ENCODE results near the gene NT5E. TPM values are rescaled to one million over a fixed set of nuclear protein-coding genes. Genes with fewer than 3 reads are reported as not detected.

The NT5E gene
- total and polyA plus RNA-seq, 2 experiments from 2014 or later: 0.18 to 1.5 TPM

DNA sequence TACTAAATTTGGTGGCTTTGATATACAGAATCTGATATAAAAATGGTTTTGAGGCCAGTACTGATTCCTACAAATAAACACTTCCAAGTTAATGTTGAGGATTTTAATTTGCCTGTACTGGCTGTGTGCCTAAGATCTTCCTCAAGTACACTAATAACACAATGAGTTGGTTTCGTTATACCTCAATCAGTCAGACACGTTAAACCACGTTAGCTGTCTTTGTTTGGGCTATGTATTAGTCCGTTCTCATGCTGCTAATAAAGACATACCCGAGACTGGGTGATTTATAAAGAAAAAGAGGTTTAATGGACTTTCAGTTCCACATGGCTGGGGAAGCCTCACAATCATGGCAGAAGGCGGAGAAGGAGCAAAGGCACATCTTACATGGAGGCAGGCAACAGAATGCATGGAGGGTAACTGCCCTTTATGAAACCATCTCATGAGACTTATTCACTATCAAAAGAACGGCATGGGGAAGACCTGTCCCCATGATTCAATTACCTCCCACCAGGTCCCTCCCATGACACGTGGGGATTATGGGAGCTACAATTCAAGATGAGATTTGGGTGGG is 46.2 kb downstream of the NT5E start (continued):
- TF ChIP-seq, protein P1, sequence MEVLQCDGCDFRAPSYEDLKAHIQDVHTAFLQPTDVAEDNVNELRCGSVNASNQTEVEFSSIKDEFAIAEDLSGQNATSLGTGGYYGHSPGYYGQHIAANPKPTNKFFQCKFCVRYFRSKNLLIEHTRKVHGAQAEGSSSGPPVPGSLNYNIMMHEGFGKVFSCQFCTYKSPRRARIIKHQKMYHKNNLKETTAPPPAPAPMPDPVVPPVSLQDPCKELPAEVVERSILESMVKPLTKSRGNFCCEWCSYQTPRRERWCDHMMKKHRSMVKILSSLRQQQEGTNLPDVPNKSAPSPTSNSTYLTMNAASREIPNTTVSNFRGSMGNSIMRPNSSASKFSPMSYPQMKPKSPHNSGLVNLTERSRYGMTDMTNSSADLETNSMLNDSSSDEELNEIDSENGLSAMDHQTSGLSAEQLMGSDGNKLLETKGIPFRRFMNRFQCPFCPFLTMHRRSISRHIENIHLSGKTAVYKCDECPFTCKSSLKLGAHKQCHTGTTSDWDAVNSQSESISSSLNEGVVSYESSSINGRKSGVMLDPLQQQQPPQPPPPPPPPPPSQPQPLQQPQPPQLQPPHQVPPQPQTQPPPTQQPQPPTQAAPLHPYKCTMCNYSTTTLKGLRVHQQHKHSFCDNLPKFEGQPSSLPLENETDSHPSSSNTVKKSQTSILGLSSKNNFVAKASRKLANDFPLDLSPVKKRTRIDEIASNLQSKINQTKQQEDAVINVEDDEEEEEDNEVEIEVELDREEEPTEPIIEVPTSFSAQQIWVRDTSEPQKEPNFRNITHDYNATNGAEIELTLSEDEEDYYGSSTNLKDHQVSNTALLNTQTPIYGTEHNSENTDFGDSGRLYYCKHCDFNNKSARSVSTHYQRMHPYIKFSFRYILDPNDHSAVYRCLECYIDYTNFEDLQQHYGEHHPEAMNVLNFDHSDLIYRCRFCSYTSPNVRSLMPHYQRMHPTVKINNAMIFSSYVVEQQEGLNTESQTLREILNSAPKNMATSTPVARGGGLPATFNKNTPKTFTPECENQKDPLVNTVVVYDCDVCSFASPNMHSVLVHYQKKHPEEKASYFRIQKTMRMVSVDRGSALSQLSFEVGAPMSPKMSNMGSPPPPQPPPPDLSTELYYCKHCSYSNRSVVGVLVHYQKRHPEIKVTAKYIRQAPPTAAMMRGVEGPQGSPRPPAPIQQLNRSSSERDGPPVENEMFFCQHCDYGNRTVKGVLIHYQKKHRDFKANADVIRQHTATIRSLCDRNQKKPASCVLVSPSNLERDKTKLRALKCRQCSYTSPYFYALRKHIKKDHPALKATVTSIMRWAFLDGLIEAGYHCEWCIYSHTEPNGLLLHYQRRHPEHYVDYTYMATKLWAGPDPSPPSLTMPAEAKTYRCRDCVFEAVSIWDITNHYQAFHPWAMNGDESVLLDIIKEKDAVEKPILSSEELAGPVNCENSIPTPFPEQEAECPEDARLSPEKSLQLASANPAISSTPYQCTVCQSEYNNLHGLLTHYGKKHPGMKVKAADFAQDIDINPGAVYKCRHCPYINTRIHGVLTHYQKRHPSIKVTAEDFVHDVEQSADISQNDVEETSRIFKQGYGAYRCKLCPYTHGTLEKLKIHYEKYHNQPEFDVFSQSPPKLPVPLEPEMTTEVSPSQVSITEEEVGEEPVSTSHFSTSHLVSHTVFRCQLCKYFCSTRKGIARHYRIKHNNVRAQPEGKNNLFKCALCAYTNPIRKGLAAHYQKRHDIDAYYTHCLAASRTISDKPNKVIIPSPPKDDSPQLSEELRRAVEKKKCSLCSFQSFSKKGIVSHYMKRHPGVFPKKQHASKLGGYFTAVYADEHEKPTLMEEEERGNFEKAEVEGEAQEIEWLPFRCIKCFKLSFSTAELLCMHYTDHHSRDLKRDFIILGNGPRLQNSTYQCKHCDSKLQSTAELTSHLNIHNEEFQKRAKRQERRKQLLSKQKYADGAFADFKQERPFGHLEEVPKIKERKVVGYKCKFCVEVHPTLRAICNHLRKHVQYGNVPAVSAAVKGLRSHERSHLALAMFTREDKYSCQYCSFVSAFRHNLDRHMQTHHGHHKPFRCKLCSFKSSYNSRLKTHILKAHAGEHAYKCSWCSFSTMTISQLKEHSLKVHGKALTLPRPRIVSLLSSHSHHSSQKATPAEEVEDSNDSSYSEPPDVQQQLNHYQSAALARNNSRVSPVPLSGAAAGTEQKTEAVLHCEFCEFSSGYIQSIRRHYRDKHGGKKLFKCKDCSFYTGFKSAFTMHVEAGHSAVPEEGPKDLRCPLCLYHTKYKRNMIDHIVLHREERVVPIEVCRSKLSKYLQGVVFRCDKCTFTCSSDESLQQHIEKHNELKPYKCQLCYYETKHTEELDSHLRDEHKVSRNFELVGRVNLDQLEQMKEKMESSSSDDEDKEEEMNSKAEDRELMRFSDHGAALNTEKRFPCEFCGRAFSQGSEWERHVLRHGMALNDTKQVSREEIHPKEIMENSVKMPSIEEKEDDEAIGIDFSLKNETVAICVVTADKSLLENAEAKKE (CRISPR knock-in tag; IDR thresholded peaks at IDR 0.05): no peak
- no peak for TF ChIP-seq POLR2AphosphoS5 (IDR thresholded peaks at IDR 0.05; ENCODE audit: low read depth)
- TF ChIP-seq, protein P2, sequence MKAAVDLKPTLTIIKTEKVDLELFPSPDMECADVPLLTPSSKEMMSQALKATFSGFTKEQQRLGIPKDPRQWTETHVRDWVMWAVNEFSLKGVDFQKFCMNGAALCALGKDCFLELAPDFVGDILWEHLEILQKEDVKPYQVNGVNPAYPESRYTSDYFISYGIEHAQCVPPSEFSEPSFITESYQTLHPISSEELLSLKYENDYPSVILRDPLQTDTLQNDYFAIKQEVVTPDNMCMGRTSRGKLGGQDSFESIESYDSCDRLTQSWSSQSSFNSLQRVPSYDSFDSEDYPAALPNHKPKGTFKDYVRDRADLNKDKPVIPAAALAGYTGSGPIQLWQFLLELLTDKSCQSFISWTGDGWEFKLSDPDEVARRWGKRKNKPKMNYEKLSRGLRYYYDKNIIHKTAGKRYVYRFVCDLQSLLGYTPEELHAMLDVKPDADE (IDR thresholded peaks at IDR 0.05): no peak
- TF ChIP-seq STAT1 (IDR thresholded peaks at IDR 0.05; ENCODE audit: unreplicated experiment): no peak
- TF ChIP-seq, protein P3, sequence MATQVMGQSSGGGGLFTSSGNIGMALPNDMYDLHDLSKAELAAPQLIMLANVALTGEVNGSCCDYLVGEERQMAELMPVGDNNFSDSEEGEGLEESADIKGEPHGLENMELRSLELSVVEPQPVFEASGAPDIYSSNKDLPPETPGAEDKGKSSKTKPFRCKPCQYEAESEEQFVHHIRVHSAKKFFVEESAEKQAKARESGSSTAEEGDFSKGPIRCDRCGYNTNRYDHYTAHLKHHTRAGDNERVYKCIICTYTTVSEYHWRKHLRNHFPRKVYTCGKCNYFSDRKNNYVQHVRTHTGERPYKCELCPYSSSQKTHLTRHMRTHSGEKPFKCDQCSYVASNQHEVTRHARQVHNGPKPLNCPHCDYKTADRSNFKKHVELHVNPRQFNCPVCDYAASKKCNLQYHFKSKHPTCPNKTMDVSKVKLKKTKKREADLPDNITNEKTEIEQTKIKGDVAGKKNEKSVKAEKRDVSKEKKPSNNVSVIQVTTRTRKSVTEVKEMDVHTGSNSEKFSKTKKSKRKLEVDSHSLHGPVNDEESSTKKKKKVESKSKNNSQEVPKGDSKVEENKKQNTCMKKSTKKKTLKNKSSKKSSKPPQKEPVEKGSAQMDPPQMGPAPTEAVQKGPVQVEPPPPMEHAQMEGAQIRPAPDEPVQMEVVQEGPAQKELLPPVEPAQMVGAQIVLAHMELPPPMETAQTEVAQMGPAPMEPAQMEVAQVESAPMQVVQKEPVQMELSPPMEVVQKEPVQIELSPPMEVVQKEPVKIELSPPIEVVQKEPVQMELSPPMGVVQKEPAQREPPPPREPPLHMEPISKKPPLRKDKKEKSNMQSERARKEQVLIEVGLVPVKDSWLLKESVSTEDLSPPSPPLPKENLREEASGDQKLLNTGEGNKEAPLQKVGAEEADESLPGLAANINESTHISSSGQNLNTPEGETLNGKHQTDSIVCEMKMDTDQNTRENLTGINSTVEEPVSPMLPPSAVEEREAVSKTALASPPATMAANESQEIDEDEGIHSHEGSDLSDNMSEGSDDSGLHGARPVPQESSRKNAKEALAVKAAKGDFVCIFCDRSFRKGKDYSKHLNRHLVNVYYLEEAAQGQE (IDR thresholded peaks at IDR 0.05; ENCODE audit: unreplicated experiment): no peak
